GM11168 (cell line): ENCODE measurements around the gene LRCOL1.

Experiments used
- in situ Hi-C: fragments of 300-500 bp; cut with MboI; formaldehyde crosslinking; loops from one replicate; pipeline ENCODE4 v1.12.0; 2022; ENCODE audit warnings: low sequenced_read_pairs; ENCODE audit not compliant: unreplicated experiment

The LRCOL1 gene

DNA sequence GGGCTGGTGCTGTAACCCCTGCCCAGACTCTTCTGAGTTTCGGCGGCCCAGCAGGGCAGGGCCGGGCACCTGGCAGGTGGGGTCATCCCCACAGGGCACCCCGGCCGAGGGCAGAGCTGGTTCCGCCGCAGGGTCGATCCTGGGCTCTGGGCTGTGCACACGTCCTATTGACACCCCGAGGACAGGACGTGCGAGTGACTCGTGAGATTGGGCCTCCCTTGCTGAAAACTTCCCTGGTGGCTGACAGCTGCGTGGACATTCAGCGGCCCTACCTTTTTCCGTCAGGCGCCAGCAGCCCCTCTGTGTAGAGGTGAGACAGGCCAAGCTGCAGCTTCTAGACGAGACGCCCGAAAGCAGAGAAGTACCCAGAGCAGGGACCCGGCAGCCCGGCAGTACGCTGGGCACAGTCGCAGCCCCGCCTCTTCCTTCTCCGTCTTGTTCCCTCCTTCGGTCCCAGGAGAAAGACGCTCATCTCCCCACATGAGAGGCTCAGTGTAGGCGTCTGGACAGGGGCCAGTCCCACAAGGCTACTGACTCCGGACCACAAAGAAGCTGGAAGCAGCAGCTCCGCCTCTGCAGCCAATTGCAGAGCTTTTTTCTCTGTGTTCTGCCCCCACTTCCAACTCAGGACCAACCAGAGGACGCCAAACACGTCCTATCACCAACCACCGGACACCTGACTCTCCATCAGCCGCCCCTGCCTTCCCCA lies at the start of gene LRCOL1:
LRCOL1 (minus strand) TSS at position 532 of the 709 bp plus-strand sequence. CDS start 4,331 bp downstream, outside the sequence.
- in situ Hi-C loops: no loop called here

- in situ Hi-C loops: no loop called here
Measured at GRCh38 chr12:132660052-132660451, 49.7 kb upstream of the LRCOL1 start.

DNA sequence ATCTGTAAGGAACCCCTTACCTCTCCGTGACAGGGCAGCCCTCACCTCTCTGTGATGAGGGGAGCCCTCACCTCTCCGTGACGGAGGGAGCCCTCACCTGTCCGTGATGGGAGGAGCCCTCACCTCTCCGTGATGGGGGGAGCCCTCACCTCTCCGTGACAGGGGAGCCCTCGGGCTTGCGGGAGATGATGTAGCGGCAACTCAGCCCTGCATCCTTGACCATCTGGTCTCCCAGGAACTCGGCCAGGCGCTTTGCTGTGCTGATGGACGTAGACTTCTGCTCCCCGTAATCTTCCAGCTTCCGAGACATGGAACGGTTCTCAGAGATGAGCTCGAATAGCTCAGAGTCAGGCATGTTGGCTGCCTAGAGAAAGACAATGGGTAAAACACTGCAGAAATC lies 48.8 kb upstream of the LRCOL1 start:
- in situ Hi-C loops: no loop called here

- in situ Hi-C loops: no loop called here
Measured at GRCh38 chr12:132658149-132658894, 47.9 kb upstream of the LRCOL1 start.

GRCh38 chr12:132657004-132657727 lies 46.8 kb upstream of the LRCOL1 start:
- in situ Hi-C loops: no loop called here

- in situ Hi-C loops: no loop called here
Measured at GRCh38 chr12:132653567-132654290, 43.3 kb upstream of the LRCOL1 start.

GRCh38 chr12:132651444-132652100 lies 41.2 kb upstream of the LRCOL1 start:
- in situ Hi-C loops: no loop called here

GRCh38 chr12:132649226-132649945 lies 39.0 kb upstream of the LRCOL1 start:
- in situ Hi-C loops: no loop called here

DNA sequence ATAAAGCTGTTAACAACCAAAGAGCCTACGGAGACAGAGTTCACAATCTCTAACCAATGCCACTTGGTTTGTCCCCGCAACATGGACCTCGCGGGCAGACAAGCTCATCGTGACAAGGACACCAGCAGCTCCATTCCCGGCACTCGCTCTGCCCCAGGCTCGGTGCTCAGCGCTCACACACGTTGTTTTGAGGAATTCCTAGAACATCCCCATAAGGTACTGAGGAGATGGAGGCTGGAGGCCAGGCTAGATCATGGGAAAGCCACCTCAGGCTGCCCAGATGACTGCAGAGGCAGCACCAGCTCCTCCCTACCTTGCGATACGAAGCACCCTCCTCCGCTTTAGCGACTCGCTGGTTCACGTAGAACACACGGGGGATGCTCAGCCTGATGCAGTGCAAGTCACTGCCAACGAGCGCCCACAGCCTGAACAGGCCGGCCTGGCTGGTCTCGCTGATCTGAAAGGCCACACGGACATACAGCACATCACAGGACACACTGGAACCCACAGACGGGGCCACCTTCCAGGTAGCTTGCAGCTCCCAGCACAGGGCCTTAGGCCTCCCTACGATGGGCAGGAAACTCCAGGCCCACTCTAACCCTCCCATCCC lies 38.3 kb upstream of the LRCOL1 start:
- in situ Hi-C loops: no loop called here

GRCh38 chr12:132647858-132648257 lies 37.5 kb upstream of the LRCOL1 start:
- in situ Hi-C loops: no loop called here

GRCh38 chr12:132646850-132647249 lies 36.5 kb upstream of the LRCOL1 start:
- in situ Hi-C loops: no loop called here

DNA sequence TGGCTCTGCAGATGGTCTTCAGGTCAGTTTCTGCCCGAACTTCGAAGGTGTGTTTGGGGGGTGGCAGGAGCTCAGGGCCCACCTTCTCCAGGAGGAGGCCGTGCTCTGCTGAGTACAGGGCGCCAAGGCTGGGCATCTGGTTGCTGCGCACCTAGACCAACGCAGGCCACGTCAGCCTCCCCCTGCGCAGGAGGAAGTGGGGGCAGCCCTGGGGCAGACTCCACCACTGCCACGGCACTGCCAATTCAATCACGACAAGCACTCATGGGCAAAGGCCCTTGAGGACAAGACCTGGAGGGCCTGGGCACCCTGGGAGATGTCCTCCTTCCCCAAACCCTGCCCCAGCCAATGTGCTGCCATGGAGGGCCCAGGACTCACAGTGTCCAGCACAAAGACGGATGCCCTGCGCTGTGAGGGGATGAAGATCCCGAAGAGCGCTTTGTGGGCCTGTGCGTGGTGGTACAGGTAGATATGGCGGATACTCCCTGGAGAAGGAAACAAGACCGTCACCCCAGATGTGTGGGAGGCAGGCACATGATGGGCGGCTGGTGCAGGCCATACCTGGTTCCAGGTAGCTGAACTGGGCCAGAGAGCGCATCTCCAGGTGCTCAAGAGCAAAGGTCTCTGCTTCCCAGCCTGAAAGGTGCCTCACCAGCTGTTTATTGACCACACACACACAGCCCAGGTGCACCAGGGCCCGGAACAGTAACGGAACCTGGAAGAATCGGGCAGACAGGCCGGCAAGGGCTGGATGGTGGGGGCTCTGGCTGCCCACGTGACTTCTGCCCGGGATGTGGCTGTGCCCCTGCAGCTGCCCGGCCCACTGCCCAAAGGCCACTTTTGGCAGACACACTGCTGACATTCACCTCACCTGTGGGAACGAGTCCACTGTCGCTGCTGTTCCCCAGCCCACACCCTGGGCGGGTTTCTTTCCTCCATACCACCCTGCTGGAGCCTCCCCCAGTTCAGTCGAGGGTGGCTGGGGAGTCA lies 32.8 kb upstream of the LRCOL1 start:
- in situ Hi-C loops: no loop called here

DNA sequence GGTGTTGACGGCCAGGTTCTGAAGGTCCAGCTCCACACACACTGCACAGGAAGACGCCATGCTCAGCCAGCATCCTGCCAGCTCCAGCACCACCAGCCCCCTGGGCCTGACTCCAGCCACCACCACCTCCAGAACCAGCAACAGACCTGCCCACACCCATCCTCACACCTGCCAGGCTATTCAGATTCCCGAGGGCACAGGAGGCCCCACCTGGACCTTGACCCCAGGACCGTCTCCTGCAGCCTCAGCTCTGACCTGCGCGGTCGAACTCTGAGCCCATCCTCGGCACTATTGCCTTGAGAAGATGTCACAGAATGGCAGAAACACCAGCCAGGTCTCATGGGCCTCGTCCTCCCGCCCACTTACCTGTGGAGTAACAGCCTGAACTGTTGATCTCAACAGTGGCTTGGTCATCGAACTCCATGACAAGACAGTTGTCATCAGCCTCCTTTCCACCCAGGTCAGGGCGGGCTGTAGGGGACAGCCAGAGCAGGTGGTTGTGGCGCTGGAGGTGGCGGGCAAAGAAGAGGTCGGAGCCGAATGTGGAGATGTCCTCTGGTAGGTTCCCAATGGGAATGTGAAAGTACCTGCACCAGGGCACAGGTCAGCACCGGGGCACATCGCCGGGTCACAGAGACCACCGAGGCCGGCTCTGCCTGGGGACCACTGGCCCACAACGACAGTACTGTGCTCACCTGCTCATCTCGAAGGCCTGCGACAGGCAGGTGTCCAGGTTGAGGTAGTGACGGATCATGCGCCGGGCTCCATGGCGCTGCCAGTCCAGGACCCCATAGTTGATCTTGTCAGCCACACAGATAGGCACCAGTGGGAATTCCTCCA lies 31.6 kb upstream of the LRCOL1 start:
- in situ Hi-C loops: no loop called here

- in situ Hi-C loops: no loop called here
Measured at GRCh38 chr12:132640936-132641335, 30.6 kb upstream of the LRCOL1 start.

DNA sequence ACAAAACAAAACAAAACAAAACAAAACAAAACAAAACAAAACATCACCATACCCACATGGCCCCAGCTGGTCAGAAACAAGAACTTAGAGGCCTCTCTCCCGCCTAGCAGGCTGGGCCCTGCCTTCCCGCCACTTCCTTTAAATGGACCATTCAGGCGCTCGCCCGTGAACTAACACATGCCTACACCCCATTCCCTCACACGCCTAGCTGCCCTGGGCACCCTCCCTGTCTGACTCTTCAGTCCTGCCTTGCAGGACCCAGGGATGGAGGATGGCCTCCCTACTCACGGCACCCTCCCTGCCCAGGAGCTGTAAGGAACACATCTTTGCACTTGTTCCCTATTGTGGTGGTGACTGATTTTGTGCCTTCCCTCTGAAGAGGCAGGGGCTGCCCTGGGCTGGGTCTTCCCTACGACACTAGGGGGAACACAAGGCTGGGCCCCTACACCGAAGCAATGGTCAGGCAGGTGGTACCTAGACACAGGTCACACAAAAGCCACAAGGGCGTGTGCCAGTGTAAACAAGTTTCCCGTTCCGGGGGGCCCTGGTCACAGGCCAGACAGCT lies 29.7 kb upstream of the LRCOL1 start:
- in situ Hi-C loops: no loop called here

- in situ Hi-C loops: no loop called here
Measured at GRCh38 chr12:132638541-132639408, 28.4 kb upstream of the LRCOL1 start.
